SIG-M5 (cell line): Measurements from ENCODE around the gene RAP1GDS1.
"Not testable (repeated sequence)": the region's sequence is repeated elsewhere in the genome, so short reads cannot be mapped to it uniquely, and the experiment has no call there.

ENCODE experiments used
- DNase-seq: peaks from one replicate; lab custom pipeline; 2025; lab: John Stamatoyannopoulos, UW

The RAP1GDS1 gene

DNA sequence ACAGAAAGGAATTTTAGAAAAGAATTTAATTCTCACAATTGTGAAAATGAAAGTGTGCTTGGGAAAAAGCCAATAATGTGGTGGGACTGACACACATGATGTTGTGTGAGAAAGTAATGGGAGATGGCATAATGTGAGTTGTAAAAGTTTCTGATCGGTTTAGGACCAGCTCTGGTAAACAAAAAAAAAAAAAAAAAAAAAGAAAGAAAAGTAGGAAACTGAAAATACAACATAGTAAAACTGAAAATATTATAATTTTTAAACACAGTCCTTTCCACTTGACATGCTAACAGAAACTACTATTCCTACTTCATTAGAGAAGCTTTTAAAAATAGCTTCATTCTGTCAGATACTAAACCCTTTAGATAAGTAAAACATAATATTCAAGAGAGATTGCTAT lies 28.2 kb downstream of the RAP1GDS1 start:
- DNase-seq = no peak

DNA sequence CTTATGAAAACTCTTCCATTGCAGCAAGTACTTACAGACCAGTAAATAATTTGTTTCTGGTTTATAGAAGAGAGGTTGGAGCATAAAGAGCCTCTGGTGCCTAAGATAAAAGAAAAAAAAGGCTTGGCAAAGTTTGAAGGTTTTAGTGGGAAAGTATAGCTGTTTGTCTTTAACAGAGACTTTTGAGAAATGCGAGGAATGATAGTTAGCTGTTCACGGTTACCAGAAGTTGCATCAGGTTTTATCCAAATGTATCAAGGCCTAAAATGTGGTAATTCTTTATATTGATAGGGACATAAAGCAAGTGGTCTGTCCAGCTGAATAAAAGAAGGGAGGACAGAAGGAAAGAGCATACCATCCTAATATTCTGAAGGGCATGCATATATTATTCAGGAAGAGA lies 29.3 kb downstream of the RAP1GDS1 start:
- DNase-seq = no peak

DNA sequence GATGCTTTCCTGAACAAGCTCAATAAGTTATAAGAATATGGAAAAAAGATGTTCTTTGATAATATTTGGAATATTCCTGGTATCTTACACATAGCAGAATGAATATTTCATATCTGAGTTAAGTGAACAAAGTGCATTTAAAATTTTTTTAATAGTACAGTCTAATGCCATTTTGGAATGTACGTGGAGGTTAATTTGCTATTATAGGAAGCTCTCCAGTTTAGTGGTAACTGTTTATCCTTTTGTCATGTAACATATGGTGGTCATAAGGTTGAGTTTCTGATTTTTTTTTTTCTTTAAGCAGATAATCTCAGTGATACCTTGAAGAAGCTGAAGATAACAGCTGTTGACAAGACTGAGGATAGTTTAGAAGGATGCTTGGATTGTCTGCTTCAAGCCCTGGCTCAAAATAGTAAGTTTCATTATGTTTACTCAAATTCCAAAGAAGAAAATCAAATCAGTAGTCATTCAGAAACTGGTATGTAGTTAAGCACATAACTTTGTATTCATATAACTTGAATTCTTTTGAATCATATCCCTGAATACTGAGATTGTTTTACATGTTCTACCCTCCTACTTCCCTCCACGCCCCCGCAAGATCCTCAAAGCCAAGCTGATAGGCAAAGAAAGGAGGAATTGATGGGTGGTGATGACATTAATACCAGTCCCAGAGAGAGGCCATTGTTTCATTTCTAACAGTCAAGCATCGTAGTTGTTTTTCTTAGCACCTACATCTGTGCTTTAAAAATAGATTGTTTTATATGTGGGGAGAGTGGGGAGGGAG lies 32.1 kb downstream of the RAP1GDS1 start:
- no peak for DNase-seq

DNA sequence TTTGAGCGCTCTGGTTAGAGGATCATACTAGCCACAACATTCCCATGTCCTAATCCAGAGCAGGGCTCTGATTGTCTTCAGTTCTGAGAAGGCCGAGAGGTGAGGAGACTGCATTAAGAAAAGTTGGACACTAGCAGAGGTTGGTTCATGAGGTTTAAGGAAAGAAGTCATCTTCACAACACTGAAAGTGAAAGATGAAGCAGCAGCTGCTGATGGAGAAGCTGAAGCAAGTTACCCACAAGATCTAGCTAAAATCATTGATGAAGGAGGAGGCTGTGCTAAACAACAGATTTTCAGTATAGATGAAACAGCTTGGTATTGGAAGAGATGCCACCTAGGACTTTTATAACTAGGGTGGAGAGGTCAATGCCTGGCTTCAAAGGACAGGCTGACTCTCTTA lies 36.8 kb downstream of the RAP1GDS1 start:
- DNase-seq = no peak

DNA sequence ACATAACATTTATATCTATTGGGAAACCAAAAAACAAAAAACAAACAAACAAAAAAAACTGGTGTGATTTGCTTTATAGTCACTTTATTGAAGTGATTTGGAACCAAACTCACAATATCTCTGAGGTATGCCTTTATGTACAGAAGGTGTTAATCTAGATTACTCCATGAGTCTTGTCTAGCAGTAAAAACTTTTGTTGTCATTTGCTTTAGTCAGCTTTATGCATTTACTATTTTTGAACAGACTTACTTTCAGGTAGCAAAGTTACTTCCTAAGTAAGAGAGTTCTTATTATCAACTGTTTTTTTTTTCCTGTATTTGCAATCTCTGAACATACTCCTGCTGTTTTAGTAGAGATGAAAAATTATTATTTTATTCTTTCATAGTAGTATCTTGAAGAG lies 39.5 kb downstream of the RAP1GDS1 start:
- DNase-seq = no peak

DNA sequence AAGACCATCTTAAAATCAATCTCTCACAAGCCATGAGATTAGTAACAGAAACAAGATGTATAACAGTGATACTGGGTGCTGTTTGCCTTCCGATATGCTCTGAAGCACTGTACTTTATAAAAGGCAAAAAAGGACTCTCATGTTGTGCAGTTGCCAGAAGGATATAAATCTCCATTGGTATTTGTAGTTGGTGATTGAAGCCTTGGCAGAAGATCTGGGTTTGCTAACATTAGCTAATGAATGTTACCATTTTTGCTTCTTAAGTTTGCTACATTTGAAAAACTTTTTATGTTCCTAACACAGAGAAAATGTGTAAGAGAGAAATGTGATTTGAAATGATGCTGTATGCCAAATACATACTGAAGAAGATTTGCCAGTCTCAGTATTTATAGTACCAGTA lies 44.4 kb downstream of the RAP1GDS1 start:
- no peak for DNase-seq

DNA sequence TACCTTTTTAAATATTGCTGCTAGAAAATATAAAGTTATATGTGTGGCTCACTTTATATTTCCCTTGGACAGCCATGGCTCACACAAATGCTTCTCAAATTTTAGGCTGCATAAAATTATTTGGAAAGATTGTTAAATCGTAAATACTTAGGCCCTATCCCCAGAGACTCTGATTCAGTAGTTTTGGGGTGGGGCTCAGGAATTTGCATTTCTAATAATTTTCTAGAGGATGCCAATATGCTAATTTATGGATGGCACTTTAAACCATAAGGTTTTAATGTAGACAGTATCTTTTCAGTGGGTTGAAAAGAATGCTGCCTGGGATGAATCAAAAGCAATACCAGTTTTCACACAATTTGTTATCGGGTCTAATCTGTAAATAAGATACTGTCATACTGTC lies 49.7 kb downstream of the RAP1GDS1 start:
- no peak for DNase-seq

DNA sequence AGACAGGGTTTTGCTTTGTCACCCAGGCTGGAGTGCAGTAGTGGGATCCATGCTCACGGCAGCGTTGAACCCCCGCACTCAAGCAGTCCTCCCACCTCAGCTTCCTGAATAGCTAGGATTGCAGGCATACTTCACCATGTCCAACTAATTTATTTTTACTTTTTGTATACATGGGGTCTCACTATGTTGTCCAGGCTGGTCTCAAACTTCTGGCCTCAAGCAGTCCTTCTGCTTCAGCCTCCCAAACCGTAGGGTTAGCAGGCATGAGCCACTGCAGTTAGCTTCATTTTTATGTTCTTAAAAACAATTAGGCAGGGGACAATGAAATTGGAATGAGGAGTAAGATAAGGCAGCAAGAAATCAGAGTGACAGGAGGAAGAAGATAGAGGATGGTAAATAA lies 50.5 kb downstream of the RAP1GDS1 start:
- DNase-seq = no peak

DNA sequence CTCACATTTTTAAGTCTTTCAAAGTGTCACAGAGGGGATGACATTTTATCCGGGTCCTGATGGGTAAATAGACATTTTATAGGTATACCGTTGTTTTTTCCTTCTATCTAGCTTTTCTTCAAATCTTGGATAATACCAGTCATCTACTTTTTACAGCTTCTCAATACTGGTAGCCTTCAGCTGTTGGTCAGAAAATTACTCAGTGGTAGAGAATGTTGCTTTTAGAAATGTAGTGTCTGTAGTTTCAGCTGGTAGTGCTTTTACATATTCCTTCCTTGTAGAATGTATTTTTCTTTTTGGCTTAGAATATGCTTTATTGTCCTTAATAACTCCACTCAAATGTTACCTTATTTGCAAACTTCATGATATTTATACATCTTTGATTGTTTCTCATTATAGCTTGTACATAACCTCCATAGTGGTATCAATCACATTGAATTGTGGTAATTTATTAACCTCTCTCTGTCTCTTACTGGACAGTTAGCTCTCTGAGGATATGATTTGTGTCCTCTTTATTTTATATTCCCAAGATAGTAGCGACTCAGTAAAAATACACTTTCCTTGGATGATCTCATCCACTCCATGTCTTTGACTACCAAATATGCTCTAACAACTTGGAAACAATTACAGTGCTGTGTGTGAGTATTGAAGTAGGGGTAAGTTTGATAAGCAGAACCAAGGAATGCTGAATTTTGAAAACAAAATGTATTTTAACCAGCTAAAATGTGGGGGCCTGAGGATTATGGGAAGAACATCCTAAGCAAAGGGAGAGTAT lies 53.8 kb downstream of the RAP1GDS1 start:
- DNase-seq = no peak

DNA sequence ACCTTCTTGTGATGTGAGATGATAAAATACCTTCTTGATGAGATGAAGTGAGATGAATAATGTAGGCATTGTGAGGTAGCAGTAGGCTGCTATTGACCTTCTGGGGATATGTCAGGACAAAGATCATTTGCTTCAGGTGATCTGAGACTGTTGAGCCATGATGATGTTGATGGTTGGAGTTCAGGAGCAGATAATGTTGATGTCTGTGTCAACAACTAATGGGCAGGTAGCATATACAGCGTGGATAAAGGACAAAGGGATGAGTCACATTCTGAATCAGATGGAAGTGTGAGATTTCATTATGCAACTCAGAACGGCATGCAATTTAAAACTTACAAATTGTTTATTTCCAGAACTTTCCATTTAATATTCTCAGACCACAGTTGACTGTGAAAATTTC lies 57.3 kb downstream of the RAP1GDS1 start:
- no peak for DNase-seq

DNA sequence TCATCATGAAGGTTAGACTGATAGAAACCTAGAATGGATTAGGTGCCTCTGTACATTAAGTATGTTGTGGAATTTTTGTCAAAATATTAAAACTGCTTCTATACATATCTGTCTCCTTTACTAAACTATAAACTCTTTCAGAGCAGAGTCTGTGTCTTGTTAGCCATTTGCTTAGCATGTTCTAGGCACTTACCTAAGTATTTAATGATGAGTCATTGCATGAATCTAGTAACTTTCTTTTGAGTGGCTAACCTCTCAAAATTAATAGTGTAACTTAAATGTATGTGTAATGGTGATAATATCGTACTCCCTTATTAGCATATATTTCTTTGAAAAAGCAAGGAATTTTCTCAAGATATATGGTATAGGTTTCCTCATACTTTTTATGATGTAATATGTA lies 57.8 kb downstream of the RAP1GDS1 start:
- no peak for DNase-seq

DNA sequence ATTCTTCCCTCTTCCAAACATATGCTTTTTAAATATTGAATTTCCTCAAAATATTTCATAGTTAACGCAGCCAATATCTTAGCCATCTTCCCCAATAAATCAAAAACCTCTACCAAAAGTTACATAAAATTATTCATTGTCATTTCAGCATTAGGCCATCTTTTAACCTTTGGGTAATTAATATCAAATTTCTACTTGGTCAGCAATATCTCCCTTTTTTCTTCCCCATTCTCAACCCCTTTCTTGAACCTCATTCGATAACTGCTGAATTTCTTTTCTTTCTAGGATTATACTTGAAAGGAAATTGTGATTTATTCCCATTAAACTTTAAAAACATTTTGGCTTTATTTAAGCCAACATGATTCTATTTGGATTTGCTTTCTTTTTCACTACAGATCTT lies 65.0 kb downstream of the RAP1GDS1 start:
- no peak for DNase-seq

DNA sequence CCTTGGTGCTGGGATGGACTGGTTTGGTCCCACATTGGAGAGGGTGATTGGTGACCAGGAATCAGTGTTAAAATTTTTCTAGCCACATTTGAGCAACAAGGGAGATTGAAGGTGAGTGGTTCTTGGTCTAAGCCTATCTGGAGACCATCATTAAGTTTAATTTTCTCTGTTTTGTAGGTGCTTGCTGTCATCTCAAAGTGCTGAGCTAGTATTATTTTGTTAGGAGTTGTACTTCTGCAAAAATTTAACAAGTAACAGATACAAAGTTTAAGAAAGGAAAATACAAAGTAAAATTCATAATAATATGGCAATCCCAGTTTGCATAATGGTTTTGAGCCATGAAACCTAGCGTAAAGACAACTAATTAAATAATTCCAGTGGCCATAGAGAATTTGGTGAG lies 66.5 kb downstream of the RAP1GDS1 start:
- no peak for DNase-seq

DNA sequence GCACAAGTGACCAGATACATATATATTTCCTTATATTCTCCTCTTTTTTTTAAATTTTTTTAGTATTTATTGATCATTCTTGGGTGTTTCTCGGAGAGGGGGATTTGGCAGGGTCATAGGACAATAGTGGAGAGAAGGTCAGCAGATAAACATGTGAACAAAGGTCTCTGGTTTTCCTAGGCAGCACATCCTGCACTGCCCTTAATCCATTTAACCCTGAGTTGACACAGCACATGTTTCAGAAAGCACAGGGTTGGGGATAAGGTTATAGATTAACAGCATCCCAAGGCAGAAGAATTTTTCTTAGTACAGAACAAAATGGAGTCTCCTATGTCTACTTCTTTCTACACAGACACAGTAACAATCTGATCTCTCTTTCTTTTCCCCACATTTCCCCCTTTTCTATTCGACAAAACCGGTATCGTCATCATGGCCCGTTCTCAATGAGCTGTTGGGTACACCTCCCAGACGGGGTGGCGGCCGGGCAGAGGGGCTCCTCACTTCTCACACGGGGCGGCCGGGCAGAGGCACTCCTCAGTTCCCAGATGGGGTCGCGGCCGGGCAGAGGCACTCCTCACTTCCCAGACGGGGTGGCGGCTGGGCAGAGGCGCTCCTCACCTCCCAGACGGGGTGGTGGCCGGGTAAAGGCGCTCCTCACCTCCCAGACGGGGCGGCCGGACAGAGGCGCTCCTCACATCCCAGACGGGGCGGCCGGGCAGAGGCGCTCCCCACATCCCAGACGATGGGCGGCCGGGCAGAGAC lies 68.9 kb downstream of the RAP1GDS1 start:
- not testable (repeated sequence) for DNase-seq

DNA sequence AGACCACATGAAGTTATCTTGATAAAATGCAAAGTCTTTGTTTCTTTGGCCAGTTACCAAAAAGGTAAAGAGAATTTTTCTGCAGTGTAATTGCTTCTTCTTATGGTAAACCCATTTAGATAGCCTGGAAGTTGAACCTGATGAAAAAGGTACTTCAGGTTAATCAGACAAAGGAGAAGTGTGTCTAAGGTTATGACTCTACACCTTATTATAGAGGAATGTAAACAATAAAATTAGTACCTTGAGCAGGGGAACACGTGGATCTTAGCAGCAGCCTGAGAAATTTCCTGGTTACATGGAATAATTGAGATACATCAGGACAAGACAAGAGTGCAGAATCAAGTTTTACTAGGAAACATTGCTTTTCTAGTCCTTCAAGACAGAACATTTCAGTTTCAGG lies 70.8 kb downstream of the RAP1GDS1 start:
- no peak for DNase-seq

DNA sequence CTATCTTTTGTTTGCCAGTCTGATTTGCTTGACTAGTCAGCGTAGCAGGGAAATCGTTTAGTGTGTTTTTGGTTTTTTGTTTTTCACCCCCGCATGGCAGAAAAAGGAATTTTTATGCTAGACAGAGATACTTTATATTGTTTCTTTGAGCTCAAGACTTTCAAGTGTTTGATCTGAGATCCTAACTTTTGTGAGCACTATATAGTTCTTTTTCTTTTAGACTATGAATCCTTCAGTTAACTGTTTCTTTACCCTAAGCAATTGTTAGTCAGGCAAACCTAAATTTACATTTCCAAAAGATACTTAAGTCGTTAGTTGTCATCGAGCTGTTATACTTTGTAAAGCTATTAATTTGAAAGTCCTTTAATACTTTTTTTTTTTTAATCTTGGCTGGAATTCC lies 73.3 kb downstream of the RAP1GDS1 start:
- DNase-seq = no peak

DNA sequence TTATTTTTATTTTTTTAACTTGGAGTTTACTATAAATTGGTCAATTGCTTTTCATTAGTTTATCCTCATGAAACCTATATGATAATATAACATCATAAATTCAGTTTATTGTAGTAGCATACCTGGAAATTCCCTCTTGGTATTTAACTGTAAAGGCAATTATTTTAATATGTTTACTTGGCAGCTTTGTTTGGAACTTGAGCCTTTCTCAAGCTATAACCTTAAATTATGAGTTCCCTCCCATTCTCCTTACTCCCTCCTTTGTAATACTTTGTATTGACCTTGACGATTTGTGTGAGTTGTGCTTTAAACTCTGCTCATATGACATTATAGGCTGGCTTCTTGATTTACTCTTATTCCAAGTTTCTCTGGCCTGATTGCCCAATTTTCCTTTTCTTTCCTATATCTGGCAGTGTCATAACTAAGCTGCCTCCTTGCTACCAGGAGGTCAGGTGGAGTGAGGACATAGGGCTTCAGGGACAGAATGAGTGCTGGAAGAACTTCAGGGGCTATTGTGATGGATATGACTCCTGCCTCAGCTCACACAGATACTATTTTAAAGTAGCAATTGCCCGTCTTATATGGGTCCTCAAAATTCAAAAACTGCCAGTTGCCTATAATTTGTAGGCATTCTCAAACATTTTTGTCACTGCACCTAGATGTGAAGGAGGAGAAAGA lies 77.7 kb downstream of the RAP1GDS1 start:
- no peak for DNase-seq

DNA sequence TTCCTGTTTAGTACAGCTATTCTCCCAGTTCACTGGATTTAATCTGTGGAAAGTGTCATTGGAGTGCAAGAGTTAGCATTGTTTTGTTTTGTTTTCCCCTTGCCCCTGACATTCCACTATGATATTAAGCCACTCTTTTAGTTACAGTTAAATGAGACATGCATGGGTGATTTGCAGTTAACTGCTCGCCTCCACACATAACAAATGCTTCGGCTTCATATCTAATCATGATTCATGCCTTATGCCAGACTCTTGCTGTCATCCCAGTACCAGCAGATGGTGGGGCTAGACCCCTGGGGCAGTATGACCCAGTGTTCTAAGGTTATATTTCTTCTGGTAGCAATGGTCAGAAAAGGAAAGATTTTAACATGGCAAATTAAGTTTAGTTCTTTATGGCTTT lies 80.1 kb downstream of the RAP1GDS1 start:
- DNase-seq = no peak

DNA sequence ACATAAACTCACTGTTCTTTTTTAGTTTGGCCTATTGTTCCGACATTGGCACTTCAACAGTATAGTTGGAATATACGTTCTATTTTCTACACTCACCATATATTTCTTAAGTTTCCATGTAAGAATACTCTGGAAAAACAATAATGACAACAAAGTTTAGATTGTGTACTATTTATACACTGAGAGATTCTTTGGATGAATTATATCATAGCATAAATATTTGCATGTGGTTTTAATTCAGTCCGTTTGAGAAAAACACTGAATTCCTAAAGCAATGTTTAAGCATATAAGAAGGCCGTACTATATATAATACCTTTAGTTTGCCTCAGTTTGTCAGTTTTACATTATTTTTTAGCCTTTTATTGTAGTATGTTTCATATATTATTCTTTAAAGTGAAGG lies 82.4 kb downstream of the RAP1GDS1 start:
- DNase-seq = no peak

DNA sequence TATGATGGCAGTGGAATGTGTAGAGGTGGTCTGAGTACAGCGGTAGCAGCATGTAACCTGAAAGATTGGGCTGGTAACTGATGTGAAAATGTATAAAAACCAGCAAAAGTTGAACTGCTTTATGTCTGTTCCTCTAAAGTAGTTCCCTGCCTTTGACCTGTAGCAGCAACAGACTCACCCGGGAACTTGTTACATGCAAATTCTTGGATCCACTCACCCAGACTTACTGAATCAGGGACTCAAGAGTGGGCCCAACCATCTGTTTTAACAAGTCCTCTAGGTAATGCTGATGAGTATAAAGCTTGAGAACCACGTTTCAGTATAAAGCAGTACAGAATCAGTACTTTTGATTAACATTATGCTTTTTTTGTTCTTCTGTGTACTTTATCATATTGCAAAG lies 84.7 kb downstream of the RAP1GDS1 start:
- no peak for DNase-seq

DNA sequence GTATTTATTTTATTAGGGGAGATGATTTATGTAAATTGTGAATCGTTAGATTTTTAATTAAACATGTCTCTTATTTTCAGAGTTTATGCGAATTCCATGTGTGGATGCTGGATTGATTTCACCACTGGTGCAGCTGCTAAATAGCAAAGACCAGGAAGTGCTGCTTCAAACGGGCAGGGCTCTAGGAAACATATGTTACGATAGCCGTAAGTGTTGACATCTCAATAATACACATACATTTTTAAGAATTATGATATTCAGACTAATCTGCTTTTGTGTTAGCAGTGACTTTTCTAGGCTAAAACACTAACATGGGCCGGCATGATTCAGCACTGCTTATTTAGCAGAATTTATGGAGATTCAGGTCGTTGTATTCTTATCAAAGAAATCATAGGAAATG lies 91.2 kb downstream of the RAP1GDS1 start:
- no peak for DNase-seq

DNA sequence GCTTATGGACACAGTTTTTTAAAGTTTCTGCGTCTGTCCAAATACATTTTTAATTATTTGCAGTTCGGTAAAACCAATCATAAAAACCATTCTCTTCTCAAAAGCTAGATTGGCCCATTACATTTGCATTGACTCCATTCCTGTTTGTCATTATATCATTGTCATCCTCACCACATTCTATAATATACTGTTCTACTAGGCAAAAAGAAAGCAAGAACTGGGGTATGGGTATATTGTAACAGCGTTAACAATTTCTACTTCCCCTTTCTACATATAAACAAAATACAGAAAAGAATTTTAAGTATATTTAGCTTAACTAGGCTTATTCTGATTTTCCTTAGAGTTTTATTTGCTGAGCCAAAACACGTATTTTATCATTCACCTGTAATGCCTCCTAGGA lies 91.8 kb downstream of the RAP1GDS1 start:
- DNase-seq = no peak
